ENCODE data around the gene SYT11. TPM values are rescaled to one million over a fixed set of nuclear protein-coding genes. Genes with fewer than 3 reads are reported as not detected.

The SYT11 gene
- polyA plus RNA-seq, 3 donors = 5.1 to 11.0 (median 9.6) TPM

- intact Hi-C loops (cut with micrococcal nuclease) = no loop called here
- no peak for DNase-seq
Observed at GRCh38 chr1:155913969-155914757, 54.8 kb downstream of the SYT11 start.

GRCh38 chr1:155918660-155919059, 59.3 kb downstream of the SYT11 start:
- Histone ChIP-seq H3K4me3 (replicated peaks in 1 of 3; ENCODE audit: low read depth in 2 of 3, low read length in 3 of 3) (no peak overlapping the region), H3K9me3 (replicated peaks in 1 of 2; ENCODE audit: control insufficient read depth in 1 of 2, insufficient read depth in 1 of 2, low read length in 2 of 2) (no peaks in the 10 kb centered on the region), H2AFZ (ENCODE audit: insufficient read depth, low read depth, low read length, poor library complexity, severe bottlenecking) (no peak overlapping the region), H3K79me2 (ENCODE audit: insufficient read depth, low read length) (peaks cover 19% of the 10 kb centered on the region), H3K27me3 (ENCODE audit: control insufficient read depth in 2 of 2, insufficient read depth in 2 of 2, low read length in 2 of 2) (no peaks in the 10 kb centered on the region), H3K4me1 (ENCODE audit: control insufficient read depth in 1 of 2, insufficient read depth in 2 of 2, low read length in 2 of 2) (no peaks in the 10 kb centered on the region), H3K4me2 (replicated peaks; ENCODE audit: extremely low read depth, low read length, poor library complexity, severe bottlenecking) (no peak overlapping the region), H3K9ac (ENCODE audit: insufficient read depth, low read length, poor library complexity, severe bottlenecking) (no peak overlapping the region), H4K20me1 (ENCODE audit: insufficient read depth, low read length) (peaks cover 44% of the 10 kb centered on the region), H3K27ac (ENCODE audit: low read depth in 1 of 2, low read length in 2 of 2) (no peak overlapping the region), H3K36me3 (replicated peaks in 1 of 2; ENCODE audit: control insufficient read depth in 1 of 2, insufficient read depth in 2 of 2, low read length in 2 of 2) (peaks cover 96 to 100% of the 10 kb centered on the region in 2 donors)
- H3K4me1 Mint-ChIP-seq = no peaks in the 10 kb centered on the region
- no peak overlapping the region for H3K4me3 Mint-ChIP-seq
- intact Hi-C loops (cut with micrococcal nuclease) = no loop called here
- H3K27ac Mint-ChIP-seq = no peak overlapping the region
- no peaks in the 10 kb centered on the region for H3K9me3 Mint-ChIP-seq
- H3K27me3 Mint-ChIP-seq (ENCODE audit: low read depth in 3 of 3) = no peaks in the 10 kb centered on the region
- peaks cover 78 to 98% of the 10 kb centered on the region in 2 donors for H3K36me3 Mint-ChIP-seq
- WGBS (ENCODE audit: insufficient coverage) = no CpG with 5 or more reads among the region's 3 CpGs
- TF ChIP-seq CTCF (IDR thresholded peaks at IDR 0.05) = no peak
- no peak for DNase-seq

More at GRCh38 chr1:155913969-155914757, 54.8 kb downstream of the SYT11 start:
- peaks cover 22 to 26% of the 10 kb centered on the region in 2 donors for H3K4me1 ChIP-seq (ENCODE audit: control insufficient read depth in 1 of 2, insufficient read depth in 2 of 2, low read length in 2 of 2)
- no peak overlapping the region for H2AFZ ChIP-seq (ENCODE audit: insufficient read depth, low read depth, low read length, poor library complexity, severe bottlenecking)
- no peak overlapping the region for H3K4me3 ChIP-seq (replicated peaks in 1 of 3; ENCODE audit: low read depth in 2 of 3, low read length in 3 of 3)
- no peaks in the 10 kb centered on the region for H3K9me3 ChIP-seq (replicated peaks in 1 of 2; ENCODE audit: control insufficient read depth in 1 of 2, insufficient read depth in 1 of 2, low read length in 2 of 2)
- peaks cover 59 to 76% of the 10 kb centered on the region in 2 donors for H3K36me3 Mint-ChIP-seq
- no peak overlapping the region for H3K4me2 ChIP-seq (replicated peaks; ENCODE audit: extremely low read depth, low read length, poor library complexity, severe bottlenecking)
- peaks cover 26% of the 10 kb centered on the region for H3K79me2 ChIP-seq (ENCODE audit: insufficient read depth, low read length)
- peak overlapping the region in 3 of 7 donors; percentile 10 to 82 (median 52) for H3K27ac Mint-ChIP-seq
- H3K36me3 ChIP-seq (replicated peaks in 1 of 2; ENCODE audit: control insufficient read depth in 1 of 2, insufficient read depth in 2 of 2, low read length in 2 of 2) = peaks cover 65 to 77% of the 10 kb centered on the region in 2 donors
- peaks cover 21% of the 10 kb centered on the region for H3K4me1 Mint-ChIP-seq
- WGBS (ENCODE audit: insufficient coverage) = no CpG with 5 or more reads among the region's 6 CpGs
- no peak overlapping the region for H3K4me3 Mint-ChIP-seq
- H4K20me1 ChIP-seq (ENCODE audit: insufficient read depth, low read length) = peaks cover 21% of the 10 kb centered on the region
- H3K27me3 Mint-ChIP-seq (ENCODE audit: low read depth in 3 of 3) = no peaks in the 10 kb centered on the region
- H3K27ac ChIP-seq (ENCODE audit: low read depth in 1 of 2, low read length in 2 of 2) = no peak overlapping the region
- H3K9ac ChIP-seq (ENCODE audit: insufficient read depth, low read length, poor library complexity, severe bottlenecking) = no peak overlapping the region
- H3K9me3 Mint-ChIP-seq = no peaks in the 10 kb centered on the region
- TF ChIP-seq CTCF (IDR thresholded peaks at IDR 0.05) = no peak
- H3K27me3 ChIP-seq (ENCODE audit: control insufficient read depth in 2 of 2, insufficient read depth in 2 of 2, low read length in 2 of 2) = no peaks in the 10 kb centered on the region
